MCF 10A (cell line): Measurements from ENCODE around the gene STK16. TPM values are rescaled to one million over a fixed set of nuclear protein-coding genes. Genes with fewer than 3 reads are reported as not detected.

ENCODE experiments used
- BruUV-seq: library from RNA; stranded (reverse); fragments of 400-500 nt; replicated peaks from 2 replicates; lab custom pipeline; 2021; lab: Mats Ljungman, UMichigan
- CTCF ChIA-PET: fragments of 300-600 bp; sonication (Branson Sonifier 250); formaldehyde crosslinking; extraction: SDS; loops from one replicate; lab custom pipeline; 2021; ENCODE audit warnings: antibody characterized with exemption, inconsistent platforms; lab: Yijun Ruan, JAX
- POLR2A ChIA-PET: fragments of 300-600, 350-650 bp; sonication (Branson Sonifier 250); formaldehyde crosslinking; extraction: SDS; loops from one replicate; lab custom pipeline; 2020; ENCODE audit warnings: antibody characterized with exemption, inconsistent platforms; lab: Yijun Ruan, JAX
- DNase-seq: peaks from one replicate; pipeline ENCODE4 v3.0.0-alpha.2; 2018; ENCODE audit not compliant: unreplicated experiment
- H3K27ac Mint-ChIP-seq: one replicate; pipeline ENCODE4 v1.8.0; 2022; ENCODE audit warnings: mild to moderate bottlenecking, low read depth, mixed read lengths; ENCODE audit not compliant: unreplicated experiment
- H3K27me3 Mint-ChIP-seq: one replicate; pipeline ENCODE4 v1.8.0; 2022; ENCODE audit warnings: mixed read lengths; ENCODE audit not compliant: insufficient read depth, unreplicated experiment
- H3K36me3 Mint-ChIP-seq: one replicate; pipeline ENCODE4 v1.8.0; 2022; ENCODE audit warnings: mild to moderate bottlenecking, moderate library complexity, mixed read lengths; ENCODE audit not compliant: insufficient read depth, unreplicated experiment
- H3K4me1 Mint-ChIP-seq: one replicate; pipeline ENCODE4 v1.8.0; 2022; ENCODE audit warnings: mixed read lengths; ENCODE audit not compliant: insufficient read depth, unreplicated experiment
- H3K4me3 Mint-ChIP-seq: one replicate; pipeline ENCODE4 v1.8.0; 2022; ENCODE audit warnings: mild to moderate bottlenecking, moderate library complexity, mixed read lengths; ENCODE audit not compliant: unreplicated experiment
- H3K9me3 Mint-ChIP-seq: one replicate; pipeline ENCODE4 v1.8.0; 2022; ENCODE audit warnings: mixed read lengths; ENCODE audit not compliant: unreplicated experiment
- intact Hi-C: fragments of 100-400 bp; cut with micrococcal nuclease; formaldehyde crosslinking; loops from 2 replicates; pipeline ENCODE4 v1.14.1; 2022
- total RNA-seq: library from RNA; stranded (reverse); gene quantifications from 2 replicates; pipeline ENCODE4 v1.2.3, GENCODE V29; 2022
- TF ChIP-seq, protein P1 (sequence below): fragments of 200-600 bp; IDR thresholded peaks from one replicate; pipeline ENCODE4 v1.8.0; 2022; ENCODE audit warnings: antibody characterized with exemption, mild to moderate bottlenecking; ENCODE audit not compliant: unreplicated experiment

Gene STK16
- total RNA-seq, 1 experiment from 2014 or later: 33.4 TPM

- H3K9me3 Mint-ChIP-seq: no peaks in the 10 kb centered on the region
- H3K27me3 Mint-ChIP-seq: no peaks in the 10 kb centered on the region
- BruUV-seq: no TSS peak
- CTCF ChIA-PET: interaction anchor here (0.7 to 18.2 kb wide), 3 partner anchors 12 to 30 kb away, joined by 3 to 445 read pairs (median 4); no protein-coding TSS in a partner anchor
- peaks cover 41% of the 10 kb centered on the region for H3K4me1 Mint-ChIP-seq
- peaks cover 45% of the 10 kb centered on the region for H3K36me3 Mint-ChIP-seq
- POLR2A ChIA-PET: interaction anchor here (1.7 to 3.0 kb wide), 2 partner anchors 10 to 55 kb away, joined by 4 to 22 read pairs; partner anchors contain the start of genes ANKZF1 and ATG9A
- peak overlapping the region; percentile 67 for H3K27ac Mint-ChIP-seq
- intact Hi-C loops: no loop called here
- TF ChIP-seq, protein P1, sequence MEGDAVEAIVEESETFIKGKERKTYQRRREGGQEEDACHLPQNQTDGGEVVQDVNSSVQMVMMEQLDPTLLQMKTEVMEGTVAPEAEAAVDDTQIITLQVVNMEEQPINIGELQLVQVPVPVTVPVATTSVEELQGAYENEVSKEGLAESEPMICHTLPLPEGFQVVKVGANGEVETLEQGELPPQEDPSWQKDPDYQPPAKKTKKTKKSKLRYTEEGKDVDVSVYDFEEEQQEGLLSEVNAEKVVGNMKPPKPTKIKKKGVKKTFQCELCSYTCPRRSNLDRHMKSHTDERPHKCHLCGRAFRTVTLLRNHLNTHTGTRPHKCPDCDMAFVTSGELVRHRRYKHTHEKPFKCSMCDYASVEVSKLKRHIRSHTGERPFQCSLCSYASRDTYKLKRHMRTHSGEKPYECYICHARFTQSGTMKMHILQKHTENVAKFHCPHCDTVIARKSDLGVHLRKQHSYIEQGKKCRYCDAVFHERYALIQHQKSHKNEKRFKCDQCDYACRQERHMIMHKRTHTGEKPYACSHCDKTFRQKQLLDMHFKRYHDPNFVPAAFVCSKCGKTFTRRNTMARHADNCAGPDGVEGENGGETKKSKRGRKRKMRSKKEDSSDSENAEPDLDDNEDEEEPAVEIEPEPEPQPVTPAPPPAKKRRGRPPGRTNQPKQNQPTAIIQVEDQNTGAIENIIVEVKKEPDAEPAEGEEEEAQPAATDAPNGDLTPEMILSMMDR: no peak
- DNase-seq: no peak
- H3K4me3 Mint-ChIP-seq: no peak overlapping the region
Measured at GRCh38 chr2:219284501-219285372, 39.5 kb downstream of the STK16 start.

DNA sequence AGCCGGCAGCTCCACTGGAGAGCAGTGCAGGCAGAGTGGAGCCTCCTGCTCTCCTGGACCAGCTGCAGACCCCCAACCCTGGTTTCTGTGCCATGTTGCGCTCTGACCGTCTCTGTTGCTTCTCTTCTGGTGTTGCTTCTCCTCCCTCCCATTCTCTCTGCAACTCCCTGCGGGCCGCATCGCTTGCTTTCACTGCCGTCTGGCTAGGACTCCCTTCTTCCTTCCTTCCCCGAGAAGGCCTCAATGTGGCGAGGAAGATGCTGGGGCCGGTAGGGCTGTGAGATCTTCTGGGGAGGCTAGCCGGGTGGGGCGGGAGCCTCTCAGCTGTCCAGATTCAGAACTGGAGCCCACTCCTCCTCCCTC, 40.1 kb downstream of the STK16 start:
- ChIA-PET POLR2A (interaction anchor here (1.7 to 3.0 kb wide), 3 partner anchors 11 to 56 kb away, joined by 4 to 22 read pairs (median 10); partner anchors contain the start of genes ANKZF1 and ATG9A), CTCF (interaction anchor here (1.1 to 18.2 kb wide), 2 partner anchors 11 to 29 kb away, joined by 3 to 445 read pairs; no protein-coding TSS in a partner anchor)
- H3K27me3 Mint-ChIP-seq: no peaks in the 10 kb centered on the region
- H3K4me1 Mint-ChIP-seq: peaks cover 42% of the 10 kb centered on the region
- TF ChIP-seq, protein P1: no peak
- DNase-seq: no peak
- intact Hi-C loops: no loop called here
- H3K9me3 Mint-ChIP-seq: no peaks in the 10 kb centered on the region
- peaks cover 41% of the 10 kb centered on the region for H3K36me3 Mint-ChIP-seq
- no peak overlapping the region for H3K4me3 Mint-ChIP-seq
- H3K27ac Mint-ChIP-seq: peak overlapping the region; percentile 67
- BruUV-seq: no TSS peak

DNA sequence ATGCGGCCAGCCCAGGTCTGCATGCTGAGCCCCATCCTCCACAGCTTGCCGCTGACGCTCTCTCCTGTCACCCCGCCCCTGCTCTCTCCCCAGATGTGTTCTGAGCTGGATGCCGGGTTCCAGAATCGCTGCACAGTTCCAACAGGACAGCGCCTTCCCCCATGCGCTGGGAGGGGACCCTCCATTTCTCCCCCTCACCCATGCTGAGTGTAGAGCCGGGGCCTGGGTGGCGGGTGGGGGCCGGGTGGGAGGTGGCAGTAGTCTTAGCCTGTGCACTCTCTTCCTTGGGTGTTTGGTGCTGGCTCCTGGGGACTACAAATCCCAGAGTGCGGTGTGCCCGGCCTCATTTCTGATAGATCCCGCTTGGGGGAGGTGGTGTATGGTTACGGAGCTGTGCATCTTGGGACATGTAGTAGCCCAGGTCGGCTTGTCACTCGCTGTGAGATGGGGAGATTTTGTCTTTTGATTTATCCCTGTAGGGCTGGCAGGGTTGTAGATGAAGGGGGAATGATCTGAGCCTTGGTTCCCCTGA, 40.7 kb downstream of the STK16 start:
- ChIA-PET CTCF (interaction anchor here (0.6 to 18.2 kb wide), 7 partner anchors 8 to 389 kb away, joined by 3 to 445 read pairs (median 4); partner anchors contain the start of gene DNAJB2), POLR2A (interaction anchor here (0.8 to 11.1 kb wide), 10 partner anchors 9 to 127 kb away, joined by 3 to 170 read pairs (median 12); partner anchors contain the start of genes ABCB6, ANKZF1, ATG9A and CNPPD1)
- H3K9me3 Mint-ChIP-seq: no peaks in the 10 kb centered on the region
- intact Hi-C loops: no loop called here
- peak overlapping the region; percentile 89 for H3K27ac Mint-ChIP-seq
- no peaks in the 10 kb centered on the region for H3K27me3 Mint-ChIP-seq
- peak overlapping the region; percentile 62 for H3K4me3 Mint-ChIP-seq
- TF ChIP-seq, protein P1: no peak
- peak; percentile 68 for DNase-seq
- no TSS peak for BruUV-seq
- peaks cover 39% of the 10 kb centered on the region for H3K4me1 Mint-ChIP-seq
- peaks cover 35% of the 10 kb centered on the region for H3K36me3 Mint-ChIP-seq
